RWPE1 (cell line): ENCODE measurements around the gene DPP6.

Source experiments
- CTCF ChIA-PET: fragments of 350-600 bp; sonication (Branson Sonifier 250); formaldehyde crosslinking; extraction: SDS; loops from one replicate; lab custom pipeline; 2021; lab: Yijun Ruan, JAX
- POLR2A ChIA-PET: fragments of 400-600 bp; formaldehyde crosslinking; extraction: SDS; loops from one replicate; lab custom pipeline; 2020; ENCODE audit warnings: antibody characterized with exemption; ENCODE audit not compliant: low non-redundant PET; lab: Yijun Ruan, JAX
- DNase-seq: peaks from one replicate; pipeline ENCODE4 v3.0.0; 2012; ENCODE audit warnings: low spot score
- H3K27ac ChIP-seq: fragments of 450-650 bp; 2 replicates; pipeline ENCODE4 v1.5.1; 2017
- TF ChIP-seq, protein P1 (sequence below): fragments of 450-650 bp; conservative IDR thresholded peaks from 2 replicates; pipeline ENCODE4 v1.5.1; 2017; ENCODE audit warnings: low read depth, mild to moderate bottlenecking

DPP6 gene

GRCh38 chr7:154844499-154844898 lies 792.3 kb downstream of the DPP6 start:
- ChIA-PET CTCF (no interaction called here), POLR2A (no interaction called here)
- TF ChIP-seq, protein P1, sequence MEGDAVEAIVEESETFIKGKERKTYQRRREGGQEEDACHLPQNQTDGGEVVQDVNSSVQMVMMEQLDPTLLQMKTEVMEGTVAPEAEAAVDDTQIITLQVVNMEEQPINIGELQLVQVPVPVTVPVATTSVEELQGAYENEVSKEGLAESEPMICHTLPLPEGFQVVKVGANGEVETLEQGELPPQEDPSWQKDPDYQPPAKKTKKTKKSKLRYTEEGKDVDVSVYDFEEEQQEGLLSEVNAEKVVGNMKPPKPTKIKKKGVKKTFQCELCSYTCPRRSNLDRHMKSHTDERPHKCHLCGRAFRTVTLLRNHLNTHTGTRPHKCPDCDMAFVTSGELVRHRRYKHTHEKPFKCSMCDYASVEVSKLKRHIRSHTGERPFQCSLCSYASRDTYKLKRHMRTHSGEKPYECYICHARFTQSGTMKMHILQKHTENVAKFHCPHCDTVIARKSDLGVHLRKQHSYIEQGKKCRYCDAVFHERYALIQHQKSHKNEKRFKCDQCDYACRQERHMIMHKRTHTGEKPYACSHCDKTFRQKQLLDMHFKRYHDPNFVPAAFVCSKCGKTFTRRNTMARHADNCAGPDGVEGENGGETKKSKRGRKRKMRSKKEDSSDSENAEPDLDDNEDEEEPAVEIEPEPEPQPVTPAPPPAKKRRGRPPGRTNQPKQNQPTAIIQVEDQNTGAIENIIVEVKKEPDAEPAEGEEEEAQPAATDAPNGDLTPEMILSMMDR, result no peak
- no peak for DNase-seq
- H3K27ac ChIP-seq, result no peak overlapping the region

- TF ChIP-seq, protein P1, result no peak
- POLR2A ChIA-PET, result no interaction called here
- no peak for DNase-seq
- H3K27ac ChIP-seq, result no peak overlapping the region
- CTCF ChIA-PET, result no interaction called here
Observed at GRCh38 chr7:154844955-154845354, 792.8 kb downstream of the DPP6 start.

DNA sequence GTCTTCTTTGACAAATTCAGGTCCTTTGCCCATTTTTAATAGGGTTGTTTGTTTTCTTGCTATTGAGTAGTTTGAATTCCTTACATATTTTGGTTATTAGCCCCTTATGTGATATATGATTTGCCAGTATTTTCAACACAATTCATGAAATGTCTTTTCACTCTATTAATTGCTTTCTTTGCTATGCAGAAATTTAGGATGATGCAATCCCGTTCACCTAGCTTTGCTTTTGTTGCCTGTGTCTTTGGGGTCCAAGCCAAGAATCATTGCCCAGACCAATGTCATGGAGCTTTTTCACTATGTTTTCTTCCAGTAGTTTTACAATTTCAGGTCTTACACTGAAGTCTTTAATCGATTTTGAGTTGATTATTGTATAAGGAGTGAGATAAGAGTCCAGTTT lies 796.3 kb downstream of the DPP6 start:
- H3K27ac ChIP-seq, result no peak overlapping the region
- CTCF ChIA-PET, result no interaction called here
- no peak for DNase-seq
- POLR2A ChIA-PET, result no interaction called here
- TF ChIP-seq, protein P1, result no peak

- ChIA-PET CTCF (no interaction called here), POLR2A (no interaction called here)
- TF ChIP-seq, protein P1, result no peak
- DNase-seq, result no peak
- H3K27ac ChIP-seq, result no peak overlapping the region
Observed at GRCh38 chr7:154852205-154852604, 800.0 kb downstream of the DPP6 start.

GRCh38 chr7:154853063-154853726 lies 801.0 kb downstream of the DPP6 start:
- POLR2A ChIA-PET, result no interaction called here
- DNase-seq, result no peak
- CTCF ChIA-PET, result no interaction called here
- H3K27ac ChIP-seq, result no peak overlapping the region
- TF ChIP-seq, protein P1, result no peak

GRCh38 chr7:154853727-154854095 lies 801.5 kb downstream of the DPP6 start:
- TF ChIP-seq, protein P1, result no peak
- POLR2A ChIA-PET, result no interaction called here
- CTCF ChIA-PET, result no interaction called here
- DNase-seq, result no peak
- no peak overlapping the region for H3K27ac ChIP-seq
